Neutrophil (primary cell): ENCODE data around the gene PPP2R3B.
"Not testable (repeated sequence)": the region's sequence is repeated elsewhere in the genome, so short reads cannot be mapped to it uniquely, and the experiment has no call there.

Experiments
- H3K27ac ChIP-seq: fragments of 200-600 bp; sonication (generic); 2 replicates; pipeline ENCODE4 v1.5.1; 2016; ENCODE audit warnings: mild to moderate bottlenecking, moderate library complexity
- H3K27me3 ChIP-seq: fragments of 200-600 bp; sonication (generic); 2 replicates; pipeline ENCODE4 v1.6.0; 2016; ENCODE audit warnings: mild to moderate bottlenecking
- H3K36me3 ChIP-seq: fragments of 200-600 bp; sonication (generic); 2 replicates; pipeline ENCODE4 v1.5.1; 2017
- H3K4me1 ChIP-seq, 2 experiments: fragments of 200-600 bp in 1 of 2; sonication (generic) in 1 of 2; 1 replicate in 1 of 2; 2 replicates in 1 of 2; pipeline versions ENCODE4 v1.5.1 to v1.6.1; 2013 to 2016; ENCODE audit warnings: low read depth in 1 of 2, low read length in 1 of 2, mild to moderate bottlenecking in 1 of 2, moderate library complexity in 1 of 2; ENCODE audit not compliant: control insufficient read depth in 1 of 2, insufficient read depth in 1 of 2
- H3K4me3 ChIP-seq, 2 experiments: fragments of 200-600 bp in 1 of 2; sonication (generic) in 1 of 2; 1 replicate in 1 of 2; 2 replicates in 1 of 2; pipeline ENCODE4 v1.5.1; 2013 to 2016; ENCODE audit warnings: low read depth in 1 of 2, low read length in 1 of 2, mild to moderate bottlenecking in 1 of 2, moderate library complexity in 1 of 2
- H3K9me3 ChIP-seq: fragments of 200-600 bp; sonication (generic); 2 replicates; pipeline ENCODE4 v1.5.1; 2016
- TF ChIP-seq, protein P1 (sequence below): fragments of 200-600 bp; sonication (generic); IDR thresholded peaks from 2 replicates; pipeline ENCODE4 v1.5.1; 2016; ENCODE audit warnings: antibody characterized with exemption

PPP2R3B gene

DNA sequence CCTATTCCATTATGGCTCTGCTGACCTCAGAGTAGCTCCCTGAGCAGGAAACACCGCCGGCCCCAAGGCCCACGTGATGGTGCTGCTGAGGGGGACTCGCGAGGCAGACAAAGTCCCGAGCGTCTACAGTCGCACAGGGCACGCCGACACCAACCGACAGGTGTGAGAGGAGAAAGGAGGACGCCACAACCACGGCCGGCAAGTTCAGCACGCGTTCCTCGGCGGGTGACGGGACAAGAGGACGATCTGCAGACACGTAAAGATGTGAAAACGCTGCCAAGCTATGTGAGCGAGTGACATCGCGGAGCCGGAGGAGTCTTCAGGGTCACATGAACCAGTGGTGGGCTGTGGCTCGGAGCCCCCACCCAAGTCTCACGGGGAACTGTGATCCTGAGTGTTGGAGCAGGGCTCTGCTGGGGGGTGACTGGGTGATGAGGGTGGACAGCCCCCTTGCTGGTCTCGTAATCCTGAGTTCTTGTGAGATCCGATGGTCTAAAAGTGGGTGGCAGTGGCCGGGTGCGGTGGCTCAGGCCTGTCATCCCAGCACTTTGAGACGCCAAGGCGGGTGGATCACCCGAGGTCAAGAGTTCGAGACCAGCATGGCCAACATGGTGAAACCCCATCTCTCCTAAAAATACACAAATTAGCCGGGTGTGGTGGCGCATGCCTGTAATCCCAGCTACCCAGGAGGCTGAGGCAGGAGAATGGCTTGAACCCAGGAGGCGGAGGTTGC, 34.0 kb downstream of the PPP2R3B start:
- Histone ChIP-seq H3K27ac (no peak overlapping the region), H3K27me3 (no peaks in the 10 kb centered on the region), H3K4me3 (no peak overlapping the region), H3K9me3 (no peaks in the 10 kb centered on the region), H3K36me3 (peaks cover 11% of the 10 kb centered on the region), H3K4me1 (peaks cover 10% of the 10 kb centered on the region in 2 experiments)
- TF ChIP-seq, protein P1, sequence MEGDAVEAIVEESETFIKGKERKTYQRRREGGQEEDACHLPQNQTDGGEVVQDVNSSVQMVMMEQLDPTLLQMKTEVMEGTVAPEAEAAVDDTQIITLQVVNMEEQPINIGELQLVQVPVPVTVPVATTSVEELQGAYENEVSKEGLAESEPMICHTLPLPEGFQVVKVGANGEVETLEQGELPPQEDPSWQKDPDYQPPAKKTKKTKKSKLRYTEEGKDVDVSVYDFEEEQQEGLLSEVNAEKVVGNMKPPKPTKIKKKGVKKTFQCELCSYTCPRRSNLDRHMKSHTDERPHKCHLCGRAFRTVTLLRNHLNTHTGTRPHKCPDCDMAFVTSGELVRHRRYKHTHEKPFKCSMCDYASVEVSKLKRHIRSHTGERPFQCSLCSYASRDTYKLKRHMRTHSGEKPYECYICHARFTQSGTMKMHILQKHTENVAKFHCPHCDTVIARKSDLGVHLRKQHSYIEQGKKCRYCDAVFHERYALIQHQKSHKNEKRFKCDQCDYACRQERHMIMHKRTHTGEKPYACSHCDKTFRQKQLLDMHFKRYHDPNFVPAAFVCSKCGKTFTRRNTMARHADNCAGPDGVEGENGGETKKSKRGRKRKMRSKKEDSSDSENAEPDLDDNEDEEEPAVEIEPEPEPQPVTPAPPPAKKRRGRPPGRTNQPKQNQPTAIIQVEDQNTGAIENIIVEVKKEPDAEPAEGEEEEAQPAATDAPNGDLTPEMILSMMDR, result no peak

DNA sequence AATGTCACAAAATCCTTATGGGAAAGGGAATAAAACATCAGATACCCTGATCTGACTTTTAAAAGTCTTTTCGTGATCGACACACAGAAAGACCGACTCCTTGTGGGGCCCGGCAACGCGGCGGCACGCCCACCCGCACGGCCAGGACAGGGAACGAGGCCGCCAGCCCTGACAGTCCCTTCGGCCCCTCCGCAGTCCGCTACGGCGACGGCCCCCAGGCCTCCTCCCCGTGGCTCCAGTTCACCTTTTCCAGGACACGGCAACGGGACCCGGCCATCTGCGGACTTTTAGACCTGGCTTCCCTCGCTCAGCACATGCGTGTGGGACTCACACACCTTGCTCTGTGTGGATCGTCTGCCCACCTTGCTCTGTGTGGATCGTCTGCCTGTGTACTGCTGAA, 34.5 kb downstream of the PPP2R3B start:
- Histone ChIP-seq H3K9me3 (no peaks in the 10 kb centered on the region), H3K4me3 (no peak overlapping the region), H3K36me3 (peaks cover 11% of the 10 kb centered on the region), H3K4me1 (peaks cover 4 to 6% of the 10 kb centered on the region in 2 experiments), H3K27ac (no peak overlapping the region), H3K27me3 (no peaks in the 10 kb centered on the region)
- TF ChIP-seq, protein P1, result no peak

- H3K36me3 ChIP-seq, result peaks cover 15% of the 10 kb centered on the region
These were observed 35.0 kb downstream of the PPP2R3B start for GRCh38 chrX:351736-352135.

DNA sequence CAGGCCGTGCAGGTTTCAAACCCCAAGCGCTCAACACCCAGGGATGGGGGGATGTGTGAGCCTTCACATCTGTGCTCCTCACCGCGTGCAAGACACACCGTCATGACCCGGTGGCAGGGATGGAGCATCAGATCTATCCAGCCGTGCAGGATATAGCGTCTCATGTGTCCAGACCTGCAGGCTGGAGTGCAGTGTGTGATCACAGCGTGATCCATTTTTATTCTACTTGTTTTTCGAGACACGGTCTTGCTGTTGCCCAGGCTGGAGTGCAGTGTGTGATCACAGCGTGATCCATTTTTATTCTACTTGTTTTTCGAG, 35.4 kb downstream of the PPP2R3B start:
- H3K27ac ChIP-seq, H3K9me3 ChIP-seq, H3K4me3 ChIP-seq, H3K27me3 ChIP-seq, H3K4me1 ChIP-seq: not testable (repeated sequence)
- peaks cover 18% of the 10 kb centered on the region for H3K36me3 ChIP-seq

More at GRCh38 chrX:351736-352135, 35.0 kb downstream of the PPP2R3B start:
- H3K4me1 ChIP-seq, result peaks cover 0 to 1% of the 10 kb centered on the region in 2 experiments
- no peaks in the 10 kb centered on the region for H3K9me3 ChIP-seq
- H3K27ac ChIP-seq, result no peak overlapping the region
- no peak overlapping the region for H3K4me3 ChIP-seq
- TF ChIP-seq, protein P1, result no peak
- H3K27me3 ChIP-seq, result no peaks in the 10 kb centered on the region

DNA sequence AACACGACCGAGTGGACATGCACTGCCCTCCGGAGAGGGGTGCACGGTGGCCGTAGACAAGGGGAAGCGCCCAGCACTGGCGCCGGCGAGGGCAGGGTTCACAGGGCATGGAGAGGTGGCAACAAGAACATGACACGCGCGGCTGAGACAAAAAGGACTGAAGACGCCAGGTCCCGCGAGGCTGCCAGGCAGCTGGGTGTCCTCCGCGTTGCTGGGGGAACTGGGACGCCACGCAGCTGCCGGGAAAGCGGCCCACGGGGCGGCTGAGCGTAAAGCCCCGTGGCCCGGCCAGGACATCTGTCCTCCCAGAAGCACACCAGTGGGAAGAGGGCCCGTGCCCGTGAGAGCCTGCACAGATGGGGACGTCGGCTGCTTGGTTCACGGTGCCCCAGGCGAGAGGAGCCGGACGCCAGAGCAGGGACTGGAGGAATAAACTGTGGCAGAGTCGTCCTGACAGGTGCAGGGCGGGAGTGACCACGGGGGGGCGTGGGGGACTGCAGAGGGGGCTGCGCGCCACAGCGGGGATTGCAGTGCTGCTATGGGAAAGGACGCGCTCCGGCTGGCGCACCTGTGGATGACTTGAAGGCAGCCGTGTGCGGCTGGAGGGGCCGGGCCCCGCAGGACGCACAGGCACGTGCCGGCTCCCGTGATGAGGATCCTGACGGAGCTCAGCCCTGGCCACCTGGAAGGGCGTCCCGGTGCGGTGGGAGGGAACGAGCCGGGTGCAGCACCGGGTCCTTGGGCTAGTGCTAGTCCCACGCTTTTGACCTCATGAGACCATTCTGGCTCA, 36.0 kb downstream of the PPP2R3B start:
- Histone ChIP-seq H3K27me3 (no peaks in the 10 kb centered on the region), H3K9me3 (no peaks in the 10 kb centered on the region), H3K4me1 (no peaks in the 10 kb centered on the region), H3K4me3 (no peak overlapping the region), H3K36me3 (peaks cover 18% of the 10 kb centered on the region), H3K27ac (no peak overlapping the region)
- TF ChIP-seq, protein P1, result no peak

DNA sequence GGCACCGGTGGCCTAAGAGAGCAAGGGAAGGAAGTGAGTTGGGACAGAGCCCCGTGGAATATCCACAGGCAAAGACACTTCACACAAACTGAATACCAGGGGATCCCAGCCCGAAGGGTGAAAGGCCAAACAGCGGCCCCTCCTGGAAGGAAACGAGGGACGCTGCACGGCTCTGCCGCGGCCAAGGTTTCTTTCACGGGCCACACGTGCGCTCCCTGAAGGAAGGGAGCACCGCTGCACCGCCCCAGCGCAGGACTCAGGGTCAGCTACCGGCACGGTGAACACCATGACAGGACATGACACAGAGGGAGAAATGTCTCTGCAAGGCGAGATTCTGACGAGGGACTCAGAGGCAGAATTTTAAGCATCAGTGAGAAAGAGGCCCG, 36.6 kb downstream of the PPP2R3B start:
- H3K9me3 ChIP-seq, result no peaks in the 10 kb centered on the region
- peaks cover 23% of the 10 kb centered on the region for H3K36me3 ChIP-seq
- H3K27me3 ChIP-seq, result no peaks in the 10 kb centered on the region
- no peaks in the 10 kb centered on the region for H3K4me1 ChIP-seq
- H3K27ac ChIP-seq, result no peak overlapping the region
- TF ChIP-seq, protein P1, result no peak
- H3K4me3 ChIP-seq, result no peak overlapping the region
